C4-2B (cell line): Measurements from ENCODE around the gene ACOXL.

Source experiments
- H3K27ac ChIP-seq: fragments of 450-650 bp; 2 replicates; pipeline ENCODE4 v1.5.1; 2017
- CTCF ChIP-seq: fragments of 450-650 bp; conservative IDR thresholded peaks from 2 replicates; pipeline ENCODE4 v1.5.1; 2017; ENCODE audit warnings: mild to moderate bottlenecking
- ZFX ChIP-seq: fragments of 450-650 bp; IDR thresholded peaks from 2 replicates; pipeline ENCODE4 v1.6.1; 2017

Gene ACOXL

GRCh38 chr2:111102216-111102615 lies 369.8 kb downstream of the ACOXL start:
- no peak overlapping the region for H3K27ac ChIP-seq
- TF ChIP-seq CTCF (no peak), ZFX (no peak)

GRCh38 chr2:111105926-111106325 lies 373.6 kb downstream of the ACOXL start:
- no peak overlapping the region for H3K27ac ChIP-seq
- TF ChIP-seq ZFX (no peak), CTCF (no peak)

GRCh38 chr2:111106706-111107105 lies 374.3 kb downstream of the ACOXL start:
- H3K27ac ChIP-seq = no peak overlapping the region
- no peak for TF ChIP-seq ZFX
- no peak for TF ChIP-seq CTCF

- TF ChIP-seq CTCF = no peak
- TF ChIP-seq ZFX = no peak
These were observed 376.4 kb downstream of the ACOXL start for GRCh38 chr2:111108745-111109271.

GRCh38 chr2:111111101-111111755 lies 378.9 kb downstream of the ACOXL start:
- H3K27ac ChIP-seq = no peak overlapping the region
- no peak for TF ChIP-seq ZFX

More at GRCh38 chr2:111108745-111109271, 376.4 kb downstream of the ACOXL start:
- H3K27ac ChIP-seq = no peak overlapping the region

GRCh38 chr2:111113838-111114237 lies 381.5 kb downstream of the ACOXL start:
- no peak overlapping the region for H3K27ac ChIP-seq
- TF ChIP-seq ZFX (no peak), CTCF (no peak)

GRCh38 chr2:111116011-111116746 lies 383.8 kb downstream of the ACOXL start:
- no peak overlapping the region for H3K27ac ChIP-seq

More at GRCh38 chr2:111116011-111116746, 383.8 kb downstream of the ACOXL start:
- TF ChIP-seq ZFX = no peak
- TF ChIP-seq CTCF = no peak
